ENCODE data around the gene VPS41.

VPS41 gene

DNA sequence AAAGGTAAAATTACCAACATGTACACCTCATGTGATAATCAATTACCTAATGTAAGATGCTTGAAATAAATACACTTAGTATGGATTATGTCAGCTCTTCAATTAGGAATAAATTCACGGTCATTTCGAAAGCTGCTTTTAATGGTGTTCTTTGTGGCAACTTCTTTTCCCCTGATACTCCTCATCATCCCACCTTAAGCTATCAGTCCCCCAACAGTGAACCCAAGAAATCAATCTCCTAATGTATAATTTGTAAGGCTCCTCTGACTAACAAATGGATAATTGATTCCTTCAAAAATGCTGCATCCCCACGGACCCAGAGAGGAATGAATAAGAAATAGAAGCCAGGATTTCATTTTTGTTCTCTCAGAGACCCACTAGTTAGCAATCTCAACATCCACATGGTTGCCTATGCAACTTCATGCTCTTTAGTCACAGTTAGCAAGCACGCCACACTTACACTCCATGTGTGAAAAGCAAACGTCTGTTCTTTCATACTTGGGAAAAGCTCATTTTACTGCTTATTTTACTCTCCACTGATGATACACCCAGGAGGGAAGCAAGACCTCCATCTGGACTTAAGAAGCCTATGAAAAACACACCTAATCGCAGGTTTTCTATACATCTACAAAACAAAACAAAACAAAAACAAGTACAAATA, 70.1 kb downstream of the VPS41 start:
- no peak for ATAC-seq (replicated peaks; ENCODE audit: extremely low read depth, poor library complexity, severe bottlenecking)

DNA sequence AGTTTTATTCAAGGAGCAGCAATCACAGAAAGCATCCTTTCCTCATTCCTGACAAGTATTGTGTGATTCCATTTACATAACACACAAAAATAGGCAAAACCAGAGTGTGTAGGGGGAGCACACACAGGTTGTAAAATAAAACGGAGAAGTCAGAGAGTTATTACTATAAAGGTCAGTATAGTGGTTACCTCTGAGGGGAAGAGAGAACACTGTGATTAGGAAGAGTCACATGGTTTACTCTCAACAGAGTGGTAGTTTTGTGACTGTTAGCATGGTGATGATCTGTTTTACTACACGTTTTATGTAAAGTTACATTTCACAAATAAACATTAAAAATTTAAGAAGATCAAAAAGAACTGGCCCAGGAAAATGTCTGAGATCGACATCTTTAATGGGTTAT, 74.6 kb downstream of the VPS41 start:
- Mint-ChIP-seq H3K4me3 (no peak overlapping the region), H3K36me3 (ENCODE audit: insufficient read depth) (no peaks in the 10 kb centered on the region), H3K27ac (ENCODE audit: low read depth) (no peak overlapping the region), H3K9me3 (no peaks in the 10 kb centered on the region), H3K27me3 (no peaks in the 10 kb centered on the region), H3K4me1 (peaks cover 22% of the 10 kb centered on the region)
- DNase-seq (ENCODE audit: low spot score in 2 of 2) (no peak), ATAC-seq (replicated peaks; ENCODE audit: extremely low read depth, poor library complexity, severe bottlenecking) (no peak)

More for the DNA sequence above, 70.1 kb downstream of the VPS41 start:
- Mint-ChIP-seq H3K27me3 (no peaks in the 10 kb centered on the region), H3K36me3 (ENCODE audit: insufficient read depth) (no peaks in the 10 kb centered on the region), H3K4me1 (peaks cover 24% of the 10 kb centered on the region), H3K9me3 (no peaks in the 10 kb centered on the region), H3K27ac (ENCODE audit: low read depth) (no peak overlapping the region), H3K4me3 (no peak overlapping the region)
- no peak for DNase-seq (ENCODE audit: low spot score in 2 of 2)

DNA sequence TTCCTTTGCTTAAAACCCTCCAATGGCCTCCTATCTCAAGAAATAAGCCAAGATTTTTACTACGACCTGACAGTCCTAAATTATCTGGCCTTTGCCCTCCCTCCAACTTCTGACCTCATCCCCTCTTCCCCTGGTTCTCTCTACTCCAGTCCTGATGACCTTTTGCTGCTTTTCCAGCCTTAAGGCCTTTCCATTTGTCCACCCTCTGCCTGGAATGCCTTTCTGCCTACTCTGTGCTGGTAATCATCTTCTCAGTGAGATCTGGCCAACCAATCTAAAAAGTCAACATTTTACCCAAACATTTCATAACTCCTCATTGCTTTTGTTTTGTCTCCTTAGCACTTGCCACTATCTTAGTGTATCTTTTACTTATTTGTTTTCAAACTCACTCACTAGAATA, 75.7 kb downstream of the VPS41 start:
- Mint-ChIP-seq H3K4me1 (peaks cover 16% of the 10 kb centered on the region), H3K27ac (ENCODE audit: low read depth) (peak overlapping the region; percentile 0), H3K9me3 (no peaks in the 10 kb centered on the region), H3K36me3 (ENCODE audit: insufficient read depth) (no peaks in the 10 kb centered on the region), H3K27me3 (no peaks in the 10 kb centered on the region), H3K4me3 (no peak overlapping the region)
- ATAC-seq (replicated peaks; ENCODE audit: extremely low read depth, poor library complexity, severe bottlenecking) (no peak), DNase-seq (ENCODE audit: low spot score in 2 of 2) (no peak)

DNA sequence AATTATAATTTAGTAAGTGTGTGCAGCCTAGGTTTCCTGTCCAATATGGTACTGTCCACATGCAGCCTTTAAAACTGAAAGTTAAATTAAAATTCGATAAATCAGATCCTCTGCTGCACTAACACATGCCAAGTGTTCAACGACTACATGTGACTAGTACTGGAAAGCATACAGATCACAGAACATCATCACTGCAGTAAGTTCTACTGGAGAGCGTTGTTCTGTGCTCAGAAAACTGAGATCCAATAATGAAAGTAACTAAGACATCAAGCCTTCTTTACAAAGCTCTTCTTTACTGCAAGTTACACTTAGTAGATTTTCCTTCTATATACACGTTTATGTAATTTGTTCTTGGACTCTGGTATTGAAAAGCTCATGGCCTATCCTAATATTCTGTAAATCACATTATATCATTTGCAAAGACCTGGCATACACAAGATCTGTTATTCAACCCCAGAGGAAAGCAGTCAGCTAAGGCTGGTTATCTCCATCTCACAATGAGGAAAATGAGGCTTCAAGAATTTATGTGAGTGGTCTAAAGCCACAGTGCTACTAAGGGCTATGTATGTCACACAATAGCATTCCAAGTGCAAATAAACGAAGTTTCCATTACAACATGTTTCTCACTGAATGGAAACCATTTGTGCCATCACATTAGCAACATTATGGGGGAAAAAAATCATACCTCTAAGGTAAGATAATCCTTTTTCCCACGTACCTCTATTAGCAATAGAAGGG, 77.6 kb downstream of the VPS41 start:
- no peak overlapping the region for H3K4me3 Mint-ChIP-seq
- H3K27me3 Mint-ChIP-seq: no peaks in the 10 kb centered on the region
- H3K4me1 Mint-ChIP-seq: peaks cover 16% of the 10 kb centered on the region
- peaks cover 1% of the 10 kb centered on the region for H3K36me3 Mint-ChIP-seq (ENCODE audit: insufficient read depth)
- no peaks in the 10 kb centered on the region for H3K9me3 Mint-ChIP-seq
- no peak overlapping the region for H3K27ac Mint-ChIP-seq (ENCODE audit: low read depth)
- no peak for ATAC-seq (replicated peaks; ENCODE audit: extremely low read depth, poor library complexity, severe bottlenecking)
- DNase-seq (ENCODE audit: low spot score in 2 of 2): no peak

DNA sequence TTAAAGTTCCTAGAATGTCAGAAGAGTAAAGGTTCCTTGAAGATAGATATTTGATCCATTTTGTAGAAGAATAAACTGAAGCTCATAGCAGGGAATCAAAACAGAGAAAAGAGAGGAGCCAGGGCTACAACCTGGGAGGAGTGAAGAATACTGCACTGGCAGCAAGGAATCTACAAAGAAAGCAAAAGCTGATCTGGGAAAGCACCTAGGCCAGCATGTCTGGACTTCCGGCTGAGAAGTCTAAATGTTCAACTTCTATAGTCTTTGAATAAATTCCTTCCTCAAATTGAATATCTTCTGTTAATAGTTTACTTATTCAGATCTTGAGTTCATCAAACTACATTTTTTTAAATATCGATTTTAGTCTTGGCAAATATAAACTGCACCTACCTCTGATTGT, 78.2 kb downstream of the VPS41 start:
- ATAC-seq (replicated peaks; ENCODE audit: extremely low read depth, poor library complexity, severe bottlenecking) (no peak), DNase-seq (ENCODE audit: low spot score in 2 of 2) (no peak)
- Mint-ChIP-seq H3K27ac (ENCODE audit: low read depth) (no peak overlapping the region), H3K9me3 (no peaks in the 10 kb centered on the region), H3K27me3 (no peaks in the 10 kb centered on the region), H3K36me3 (ENCODE audit: insufficient read depth) (peaks cover 1% of the 10 kb centered on the region), H3K4me3 (no peak overlapping the region), H3K4me1 (peaks cover 21% of the 10 kb centered on the region)

DNA sequence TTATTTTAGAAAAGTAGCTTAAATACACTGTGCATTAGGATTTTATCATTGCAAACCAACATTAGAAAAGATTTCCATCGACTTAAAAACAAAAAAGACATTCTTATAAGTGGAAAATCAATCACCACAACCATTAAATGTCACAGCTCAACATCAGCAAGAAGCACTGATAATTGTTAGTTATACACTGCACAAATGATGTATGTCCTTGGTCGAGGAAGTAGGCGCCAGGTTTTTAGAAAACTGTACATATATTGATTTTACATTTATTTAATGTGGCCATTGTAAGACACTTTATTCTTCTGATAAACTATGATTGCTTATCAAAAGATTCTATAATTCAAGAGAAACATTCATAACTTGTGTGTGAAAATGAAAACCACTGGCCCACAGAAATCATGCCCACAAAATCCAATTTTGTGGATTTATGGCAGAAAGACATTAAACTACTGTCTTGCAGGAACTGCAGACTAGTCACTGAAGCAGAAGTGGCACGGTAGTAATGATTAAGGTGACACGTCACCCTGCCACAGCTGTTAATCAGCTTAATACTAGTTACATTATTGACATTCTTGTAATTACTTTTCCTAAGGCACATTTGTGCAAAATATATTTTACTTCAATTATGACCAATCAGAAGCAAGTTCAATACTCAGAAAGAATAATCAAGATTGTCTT, 79.4 kb downstream of the VPS41 start:
- DNase-seq (ENCODE audit: low spot score in 2 of 2): no peak
- Mint-ChIP-seq H3K36me3 (ENCODE audit: insufficient read depth) (peaks cover 1% of the 10 kb centered on the region), H3K27ac (ENCODE audit: low read depth) (no peak overlapping the region), H3K27me3 (no peaks in the 10 kb centered on the region), H3K9me3 (no peaks in the 10 kb centered on the region), H3K4me1 (peaks cover 27% of the 10 kb centered on the region), H3K4me3 (no peak overlapping the region)
- ATAC-seq (replicated peaks; ENCODE audit: extremely low read depth, poor library complexity, severe bottlenecking): no peak

DNA sequence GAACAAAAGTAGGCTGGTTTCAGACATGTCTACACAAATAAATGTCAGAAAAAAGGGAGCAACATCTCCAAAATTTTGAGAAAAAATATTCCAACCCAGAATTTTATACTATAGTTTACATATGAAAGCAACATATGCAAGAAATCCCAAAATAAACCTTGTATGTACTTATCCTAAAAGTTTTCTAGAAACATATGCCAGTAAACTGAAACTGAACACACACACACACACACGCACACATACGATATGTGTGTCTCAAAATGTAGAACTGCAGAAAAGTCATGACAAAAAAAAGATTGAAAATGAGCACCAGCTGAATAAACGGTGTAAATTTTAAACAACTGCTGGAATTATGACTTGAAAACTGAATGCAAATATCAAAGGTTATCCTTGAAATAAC, 81.0 kb downstream of the VPS41 start:
- DNase-seq (ENCODE audit: low spot score in 2 of 2) (no peak), ATAC-seq (replicated peaks; ENCODE audit: extremely low read depth, poor library complexity, severe bottlenecking) (no peak)
- Mint-ChIP-seq H3K27me3 (no peaks in the 10 kb centered on the region), H3K27ac (ENCODE audit: low read depth) (no peak overlapping the region), H3K36me3 (ENCODE audit: insufficient read depth) (peaks cover 1% of the 10 kb centered on the region), H3K9me3 (no peaks in the 10 kb centered on the region), H3K4me1 (peaks cover 21% of the 10 kb centered on the region), H3K4me3 (no peak overlapping the region)

DNA sequence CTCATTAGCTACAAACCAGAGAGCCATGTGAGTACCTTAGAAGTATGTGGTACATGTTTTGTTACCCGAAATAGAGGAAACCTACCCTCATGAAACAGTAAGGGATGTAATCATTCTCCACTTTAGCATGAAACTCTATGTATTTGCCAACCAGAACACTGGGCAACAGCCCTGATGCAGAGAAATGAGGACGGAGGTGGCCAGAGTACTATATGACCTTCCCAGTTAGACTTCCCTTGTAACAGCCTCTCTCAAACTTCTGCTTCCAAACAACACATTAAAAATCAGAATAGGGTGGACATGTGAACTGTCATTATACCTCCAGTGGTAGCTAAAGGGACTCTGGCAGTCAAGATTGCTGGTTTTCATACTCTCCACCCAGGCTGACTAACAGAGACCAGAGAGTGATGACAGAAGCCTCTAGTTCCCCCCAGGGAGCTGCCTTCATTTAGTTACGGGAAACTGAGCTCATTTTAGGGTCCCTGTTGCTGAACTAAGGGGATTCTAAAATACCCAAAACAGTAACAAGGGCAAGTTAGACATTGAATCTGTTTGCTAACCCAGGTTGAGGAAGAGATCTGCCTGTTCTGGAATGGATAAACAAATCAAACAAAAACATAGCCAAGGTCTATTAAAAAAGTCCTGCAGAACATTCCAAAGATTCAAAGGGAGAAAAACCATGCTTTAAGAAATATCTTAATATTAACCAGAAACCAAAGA, 83.1 kb downstream of the VPS41 start:
- Mint-ChIP-seq H3K27me3 (no peaks in the 10 kb centered on the region), H3K36me3 (ENCODE audit: insufficient read depth) (peaks cover 1% of the 10 kb centered on the region), H3K9me3 (no peaks in the 10 kb centered on the region), H3K4me3 (no peak overlapping the region), H3K4me1 (peaks cover 11% of the 10 kb centered on the region), H3K27ac (ENCODE audit: low read depth) (no peak overlapping the region)
- no peak for ATAC-seq (replicated peaks; ENCODE audit: extremely low read depth, poor library complexity, severe bottlenecking)
- no peak for DNase-seq (ENCODE audit: low spot score in 2 of 2)

DNA sequence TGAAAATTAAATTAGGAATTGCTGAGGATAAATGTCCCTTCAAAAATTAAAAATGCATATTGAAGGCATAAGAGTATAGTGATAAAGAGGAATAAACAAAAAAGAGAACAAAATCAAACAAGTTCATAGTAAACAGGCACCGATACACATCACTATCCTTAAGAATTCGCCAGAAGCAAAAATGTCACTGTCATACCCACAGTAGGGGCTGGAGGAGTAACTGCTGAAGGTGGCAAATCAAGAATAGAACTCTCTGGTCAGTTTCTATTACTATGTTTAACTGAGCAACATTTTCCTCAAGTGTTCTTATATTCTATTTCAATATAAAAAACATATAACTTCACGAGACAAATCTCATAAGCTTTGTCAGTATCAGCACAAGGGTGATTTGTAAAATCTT, 84.0 kb downstream of the VPS41 start:
- DNase-seq (ENCODE audit: low spot score in 2 of 2) (no peak), ATAC-seq (replicated peaks; ENCODE audit: extremely low read depth, poor library complexity, severe bottlenecking) (no peak)
- Mint-ChIP-seq H3K4me1 (peaks cover 11% of the 10 kb centered on the region), H3K4me3 (no peak overlapping the region), H3K27ac (ENCODE audit: low read depth) (no peak overlapping the region), H3K36me3 (ENCODE audit: insufficient read depth) (peaks cover 1% of the 10 kb centered on the region), H3K27me3 (no peaks in the 10 kb centered on the region), H3K9me3 (no peaks in the 10 kb centered on the region)

DNA sequence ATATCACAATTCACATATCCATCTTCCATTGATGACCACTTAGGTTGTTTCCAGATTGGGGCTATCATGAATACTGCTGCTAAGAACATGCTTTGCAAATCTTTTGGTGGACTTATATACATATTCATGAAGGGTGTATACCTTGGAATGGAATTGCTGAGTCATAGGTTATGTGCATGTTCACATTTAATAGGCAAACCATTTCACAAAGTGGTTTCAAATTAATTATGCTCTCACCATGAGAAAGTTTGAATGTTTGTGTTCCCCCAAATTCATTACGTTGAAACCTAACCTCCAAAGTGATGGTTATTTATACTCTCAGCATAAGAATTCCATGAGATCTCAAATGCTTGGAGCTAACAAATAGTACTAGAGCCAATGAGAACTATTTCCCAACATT, 86.4 kb downstream of the VPS41 start:
- DNase-seq (ENCODE audit: low spot score in 2 of 2) (no peak), ATAC-seq (replicated peaks; ENCODE audit: extremely low read depth, poor library complexity, severe bottlenecking) (no peak)
- Mint-ChIP-seq H3K27ac (ENCODE audit: low read depth) (no peak overlapping the region), H3K27me3 (no peaks in the 10 kb centered on the region), H3K4me1 (peaks cover 11% of the 10 kb centered on the region), H3K9me3 (no peaks in the 10 kb centered on the region), H3K4me3 (no peak overlapping the region), H3K36me3 (ENCODE audit: insufficient read depth) (peaks cover 1% of the 10 kb centered on the region)

DNA sequence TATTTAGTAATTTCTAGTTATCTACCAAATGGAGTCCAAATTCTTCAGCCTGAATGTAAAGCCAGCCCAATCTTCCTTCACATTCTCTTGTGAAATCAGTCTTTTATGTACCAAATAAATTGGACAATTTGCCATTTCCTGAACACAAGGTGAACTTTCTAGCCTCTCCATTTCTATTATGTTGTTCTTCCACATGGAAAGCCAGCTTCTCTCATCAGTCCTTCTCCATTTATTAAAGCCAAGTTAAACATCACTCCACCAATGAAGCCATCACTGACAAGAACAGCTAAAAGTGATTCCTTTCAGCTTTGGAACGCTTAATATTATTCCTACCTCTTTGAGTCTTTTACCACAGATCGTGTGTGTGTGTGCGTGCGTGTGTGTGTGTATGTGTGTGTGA, 88.4 kb downstream of the VPS41 start:
- H3K27ac Mint-ChIP-seq (ENCODE audit: low read depth): no peak overlapping the region
- no peaks in the 10 kb centered on the region for H3K27me3 Mint-ChIP-seq
- H3K36me3 Mint-ChIP-seq (ENCODE audit: insufficient read depth): no peaks in the 10 kb centered on the region

DNA sequence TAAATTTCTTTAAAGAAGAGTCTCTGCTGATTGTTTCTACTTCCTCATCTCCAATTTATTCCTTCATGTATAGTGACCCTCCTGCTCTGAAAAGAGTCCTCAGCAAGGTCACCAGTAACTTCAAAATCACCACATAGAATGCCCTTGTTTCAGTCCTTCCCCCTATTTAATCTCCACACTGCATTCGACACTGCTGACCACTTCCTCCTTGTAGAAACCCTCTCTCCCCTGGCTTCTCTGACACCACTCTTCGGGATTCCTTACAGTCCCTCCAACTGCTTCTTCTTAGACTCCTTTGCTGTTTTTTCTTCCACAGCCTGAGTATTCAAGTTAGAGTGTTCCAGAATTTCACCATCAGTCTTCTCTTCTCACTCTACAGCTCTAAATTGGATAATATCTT, 89.5 kb downstream of the VPS41 start:
- Mint-ChIP-seq H3K27me3 (no peaks in the 10 kb centered on the region), H3K9me3 (no peaks in the 10 kb centered on the region), H3K36me3 (ENCODE audit: insufficient read depth) (no peaks in the 10 kb centered on the region), H3K4me3 (no peak overlapping the region), H3K27ac (ENCODE audit: low read depth) (no peak overlapping the region), H3K4me1 (no peaks in the 10 kb centered on the region)
- ATAC-seq (replicated peaks; ENCODE audit: extremely low read depth, poor library complexity, severe bottlenecking) (no peak), DNase-seq (ENCODE audit: low spot score in 2 of 2) (no peak)

More for the DNA sequence above, 88.4 kb downstream of the VPS41 start:
- no peaks in the 10 kb centered on the region for H3K9me3 Mint-ChIP-seq
- DNase-seq (ENCODE audit: low spot score in 2 of 2): no peak
- H3K4me3 Mint-ChIP-seq: no peak overlapping the region
- ATAC-seq (replicated peaks; ENCODE audit: extremely low read depth, poor library complexity, severe bottlenecking): no peak
- H3K4me1 Mint-ChIP-seq: peaks cover 4% of the 10 kb centered on the region
